HepG2 (cell line): ENCODE measurements around the gene HAPLN2. TPM values are rescaled to one million over a fixed set of nuclear protein-coding genes. Genes with fewer than 3 reads are reported as not detected.

Experiments
- ATAC-seq: fragments of 200-7000 bp; cut with Tn5 transposase; 3 replicates; pipeline ENCODE4 v1.9.1; 2020; ENCODE audit warnings: mild to moderate bottlenecking, moderate library complexity
- BruUV-seq: library from RNA; stranded (reverse); fragments of 400-500 nt; replicated peaks from 2 replicates; lab custom pipeline; 2021; lab: Mats Ljungman, UMichigan
- CTCF ChIA-PET: fragments of 300-600 bp; formaldehyde crosslinking; extraction: SDS; loops from one replicate; lab custom pipeline; 2021; ENCODE audit warnings: low total read pairs, inconsistent platforms, low intra/inter-chr PET ratio; lab: Yijun Ruan, JAX
- POLR2A ChIA-PET: fragments of 350-600 bp; sonication (Branson Sonifier 250); formaldehyde crosslinking; loops from one replicate; lab custom pipeline; 2020; ENCODE audit warnings: antibody characterized with exemption, inconsistent platforms; lab: Yijun Ruan, JAX
- DNase-seq: peaks from one replicate; pipeline ENCODE4 v3.0.0-alpha.2; 2015; ENCODE audit warnings: low spot score
- FAIRE-seq: peaks from 3 replicates; lab custom pipeline; 2011; peaks lifted over from hg19 to GRCh38; lab: Jason Lieb, UNC
- H2AFZ ChIP-seq: one replicate; pipeline ENCODE4 v1.6.1; 2011; ENCODE audit warnings: low read length, inconsistent platforms
- H3K27ac ChIP-seq: fragments of 300-600 bp; 3 replicates; pipeline ENCODE4 v1.8.0; 2011; ENCODE audit warnings: mixed run types, mild to moderate bottlenecking, mixed read lengths, low read length, inconsistent platforms; ENCODE audit not compliant: insufficient read depth; ENCODE audit errors: extremely low read length
- H3K27me3 ChIP-seq, 2 experiments: fragments of 200-600 bp in 1 of 2; 2 replicates in 1 of 2; 3 replicates in 1 of 2; pipeline versions ENCODE4 v1.6.0 to v1.8.0; 2011; ENCODE audit warnings: low read length in 2 of 2, mild to moderate bottlenecking in 2 of 2, moderate library complexity in 2 of 2, inconsistent platforms in 1 of 2; ENCODE audit not compliant: insufficient read depth in 2 of 2, control insufficient read depth in 1 of 2
- H3K36me3 ChIP-seq, 2 experiments: fragments of 200-600 bp in 1 of 2; replicated peaks in 1 of 2; 2 replicates in 1 of 2; 3 replicates in 1 of 2; pipeline versions ENCODE4 v1.5.1 to v1.8.0; 2011; ENCODE audit warnings: low read length in 2 of 2, inconsistent platforms in 1 of 2; ENCODE audit not compliant: insufficient read depth in 2 of 2, control insufficient read depth in 1 of 2
- H3K4me1 ChIP-seq: 2 replicates; pipeline ENCODE4 v1.5.1; 2012; ENCODE audit warnings: low read length, inconsistent platforms; ENCODE audit not compliant: insufficient read depth
- H3K4me2 ChIP-seq: 2 replicates; pipeline ENCODE4 v1.6.0; 2011; ENCODE audit warnings: low read depth, low read length, inconsistent platforms
- H3K4me3 ChIP-seq, 3 experiments: fragments of 200-600 bp in 1 of 3; sonication (generic), shearing (Covaris generic) in 1 of 3; replicated peaks in 1 of 3; 2 replicates each; pipeline ENCODE4 v1.5.1; 2011 to 2016; ENCODE audit warnings: low read length in 3 of 3, inconsistent platforms in 2 of 3, low read depth in 2 of 3, mild to moderate bottlenecking in 2 of 3, control low read depth in 1 of 3, mixed read lengths in 1 of 3; ENCODE audit not compliant: insufficient read depth in 1 of 3
- H3K79me2 ChIP-seq: one replicate; pipeline ENCODE4 v1.6.1; 2011; ENCODE audit warnings: low read length, inconsistent platforms; ENCODE audit not compliant: insufficient read depth
- H3K9ac ChIP-seq: 2 replicates; pipeline ENCODE4 v1.6.0; 2011; ENCODE audit warnings: mild to moderate bottlenecking, low read depth, low read length, inconsistent platforms; ENCODE audit not compliant: insufficient read depth
- H3K9me3 ChIP-seq: 2 replicates; pipeline ENCODE4 v1.5.1; 2012; ENCODE audit warnings: mild to moderate bottlenecking, low read length
- H4K20me1 ChIP-seq: 2 replicates; pipeline ENCODE4 v1.6.0; 2011; ENCODE audit warnings: inconsistent platforms, mild to moderate bottlenecking, low read length, moderate library complexity; ENCODE audit not compliant: insufficient read depth
- CREBL2 ChIP-seq: sonication (generic); formaldehyde crosslinking; IDR thresholded peaks from 2 replicates; pipeline ENCODE4 v1.8.1; 2023; ENCODE audit warnings: missing genetic modification reagents, mild to moderate bottlenecking, borderline replicate concordance
- DNMT3B ChIP-seq: conservative IDR thresholded peaks from 2 replicates; pipeline ENCODE4 v1.6.1; 2016; ENCODE audit warnings: missing biosample characterization, control low read depth
- MXD1 ChIP-seq: sonication (generic); formaldehyde crosslinking; IDR thresholded peaks from 2 replicates; pipeline ENCODE4 v1.4.0; 2020; ENCODE audit warnings: mild to moderate bottlenecking, missing genetic modification reagents
- NR2C2 ChIP-seq: sonication (generic); formaldehyde crosslinking; IDR thresholded peaks from 2 replicates; pipeline ENCODE4 v1.4.0; 2020; ENCODE audit warnings: missing genetic modification reagents, mild to moderate bottlenecking, moderate library complexity, borderline replicate concordance
- PBX3 ChIP-seq: sonication (generic); formaldehyde crosslinking; IDR thresholded peaks from 2 replicates; pipeline ENCODE4 v1.8.1; 2023; ENCODE audit warnings: missing genetic modification reagents, inconsistent platforms, borderline replicate concordance
- TFE3 ChIP-seq: IDR thresholded peaks from 2 replicates; pipeline ENCODE4 v1.6.1; 2016
- TSC22D2 ChIP-seq: sonication (generic); formaldehyde crosslinking; IDR thresholded peaks from 2 replicates; pipeline ENCODE4 v1.5.1; 2020; ENCODE audit warnings: missing genetic modification reagents, mild to moderate bottlenecking, borderline replicate concordance
- ZNF609 ChIP-seq: sonication (generic); formaldehyde crosslinking; IDR thresholded peaks from 2 replicates; pipeline ENCODE4 v1.4.0; 2020; ENCODE audit warnings: mild to moderate bottlenecking, missing genetic modification reagents, borderline replicate concordance
- ZSCAN29 ChIP-seq: sonication (generic); formaldehyde crosslinking; conservative IDR thresholded peaks from 2 replicates; pipeline ENCODE4 v1.4.0; 2020; ENCODE audit warnings: mild to moderate bottlenecking, missing genetic modification reagents
- ZSCAN5A ChIP-seq: sonication (generic); formaldehyde crosslinking; IDR thresholded peaks from 2 replicates; pipeline ENCODE4 v1.8.0; 2022; ENCODE audit warnings: mild to moderate bottlenecking, missing genetic modification reagents, borderline replicate concordance
- WGBS: methylation state at CpG from one replicate; pipeline ENCODE4 v1.1.6; 2017; ENCODE audit warnings: low lambda C conversion rate; 5-methylcytosine and 5-hydroxymethylcytosine counted together
- in situ Hi-C: cut with HindIII; loops from 2 replicates; pipeline ENCODE4 v1.10.0; 2017; ENCODE audit warnings: low pct_unique_long_range_greater_than_20kb; ENCODE audit not compliant: extremely low pct_ligation_motif_present
- intact Hi-C: fragments of 100-400 bp; cut with micrococcal nuclease; formaldehyde crosslinking; loops from one replicate; pipeline ENCODE4 v1.10.0; 2022; ENCODE audit not compliant: unreplicated experiment
- polyA plus RNA-seq, 8 experiments: library from polyadenylated mRNA; depleted of rRNA in 3 of 8; stranded (reverse) in 7 of 8; unstranded in 1 of 8; fragments of >200 nt; fragmentation: Illumina TruSeq in 4 of 8; extraction: Trizol in 4 of 8; gene quantifications; 2 replicates each; pipeline versions ENCODE4 v1.2.1 to v1.2.3, GENCODE V29; 2011 to 2016; ENCODE audit warnings: low read depth in 4 of 8, missing spikeins in 1 of 8, mixed read lengths in 1 of 8; ENCODE audit not compliant: insufficient read depth in 1 of 8
- total RNA-seq, 5 experiments: library from RNA; depleted of rRNA; stranded (reverse); fragments of >200 nt; fragmentation: Illumina TruSeq; extraction: Trizol; gene quantifications; 2 replicates each; pipeline ENCODE4 v1.2.3, GENCODE V29; 2016; ENCODE audit warnings: low read depth in 1 of 5

Gene HAPLN2
- total and polyA plus RNA-seq, 2 of the 13 experiments (the other 11 are each of a cell fraction or from before 2014, with no cell fraction given) = not detected

- no peak for TF ChIP-seq MXD1 (CRISPR knock-in tag)
- TF ChIP-seq PBX3 (CRISPR knock-in tag) = no peak
- TF ChIP-seq ZSCAN5A (CRISPR knock-in tag) = 0 out of 2 replicates have a peak, but pooled peaks have one; percentile 18
- no peak for TF ChIP-seq CREBL2 (CRISPR knock-in tag)
- TF ChIP-seq ZSCAN29 (CRISPR knock-in tag) = no peak
Observed at GRCh38 chr1:156591181-156591431, 28.1 kb upstream of the HAPLN2 start (continued).

- H3K36me3 ChIP-seq = peaks cover 1 to 26% of the 10 kb centered on the region in 2 experiments
- peaks cover 3% of the 10 kb centered on the region for H3K79me2 ChIP-seq
- H3K9ac ChIP-seq = peak within 1 kb of the TSS; percentile 87
- ATAC-seq (peak; percentile 94), FAIRE-seq (peak; percentile 46), DNase-seq (peak; percentile 36)
- ChIA-PET POLR2A (interaction anchor here (1.0 to 2.3 kb wide), 9 partner anchors 9 to 134 kb away, joined by 3 to 36 read pairs (median 7); partner anchors contain the start of genes GPATCH4 and MEF2D), CTCF (no interaction called here)
- H4K20me1 ChIP-seq = no peaks in the 10 kb centered on the region
- H3K4me1 ChIP-seq = peaks cover 21% of the 10 kb centered on the region
- in situ Hi-C loops (no loop called here), intact Hi-C loops (no loop called here)
- H3K9me3 ChIP-seq = no peaks in the 10 kb centered on the region
- H3K4me2 ChIP-seq = peak within 1 kb of the TSS; percentile 92
- no peaks in the 10 kb centered on the region for H3K27me3 ChIP-seq
- peak within 1 kb of the TSS; percentile 78 for H2AFZ ChIP-seq
- 0% methylated on average over 5 of the region's 60 CpGs for WGBS
- peak within 1 kb of the TSS; percentile 73 to 86 (median 81) for H3K4me3 ChIP-seq
- BruUV-seq = no TSS peak
- peak within 1 kb of the TSS; percentile 68 for H3K27ac ChIP-seq
- TF ChIP-seq DNMT3B (no peak), ZNF609 (CRISPR knock-in tag) (no peak), NR2C2 (CRISPR knock-in tag) (no peak), TSC22D2 (CRISPR knock-in tag) (no peak), TFE3 (CRISPR knock-in tag) (peak; percentile 24; the same call in 1 of the 2 replicates)
Observed at GRCh38 chr1:156591432-156592157, 27.6 kb upstream of the HAPLN2 start, which contains the start of gene NAXE. Gene NAXE, plus strand, starts transcription at chr1:156591776. Its CDS starts 29 bp downstream, at chr1:156591805.
